HepG2 (cell line): ENCODE results near the gene HMHB1. TPM values are rescaled to one million over a fixed set of nuclear protein-coding genes. Genes with fewer than 3 reads are reported as not detected.

ENCODE experiments used
- ATAC-seq: fragments of 200-7000 bp; cut with Tn5 transposase; 3 replicates; pipeline ENCODE4 v1.9.1; 2020; ENCODE audit warnings: mild to moderate bottlenecking, moderate library complexity
- Bru-seq: library from RNA; stranded (reverse); fragments of 400-500 nt; gene quantifications from one replicate; lab custom pipeline; 2021; lab: Mats Ljungman, UMichigan
- BruChase-seq, 2 experiments: library from RNA; stranded (reverse); fragments of 400-500 nt; gene quantifications; one replicate each; lab custom pipeline; 2021; lab: Mats Ljungman, UMichigan
- BruUV-seq: library from RNA; stranded (reverse); fragments of 400-500 nt; replicated peaks from 2 replicates; lab custom pipeline; 2021; lab: Mats Ljungman, UMichigan
- CTCF ChIA-PET: fragments of 300-600 bp; formaldehyde crosslinking; extraction: SDS; loops from one replicate; lab custom pipeline; 2021; ENCODE audit warnings: low total read pairs, inconsistent platforms, low intra/inter-chr PET ratio; lab: Yijun Ruan, JAX
- POLR2A ChIA-PET: fragments of 350-600 bp; sonication (Branson Sonifier 250); formaldehyde crosslinking; loops from one replicate; lab custom pipeline; 2020; ENCODE audit warnings: antibody characterized with exemption, inconsistent platforms; lab: Yijun Ruan, JAX
- DNase-seq: peaks from one replicate; pipeline ENCODE4 v3.0.0-alpha.2; 2015; ENCODE audit warnings: low spot score
- FAIRE-seq: peaks from 3 replicates; lab custom pipeline; 2011; peaks lifted over from hg19 to GRCh38; lab: Jason Lieb, UNC
- H2AFZ ChIP-seq: one replicate; pipeline ENCODE4 v1.6.1; 2011; ENCODE audit warnings: low read length, inconsistent platforms
- H3K27ac ChIP-seq: fragments of 300-600 bp; 3 replicates; pipeline ENCODE4 v1.8.0; 2011; ENCODE audit warnings: mixed run types, mild to moderate bottlenecking, mixed read lengths, low read length, inconsistent platforms; ENCODE audit not compliant: insufficient read depth; ENCODE audit errors: extremely low read length
- H3K27me3 ChIP-seq, 2 experiments: fragments of 200-600 bp in 1 of 2; 2 replicates in 1 of 2; 3 replicates in 1 of 2; pipeline versions ENCODE4 v1.6.0 to v1.8.0; 2011; ENCODE audit warnings: low read length in 2 of 2, mild to moderate bottlenecking in 2 of 2, moderate library complexity in 2 of 2, inconsistent platforms in 1 of 2; ENCODE audit not compliant: insufficient read depth in 2 of 2, control insufficient read depth in 1 of 2
- H3K36me3 ChIP-seq, 2 experiments: fragments of 200-600 bp in 1 of 2; replicated peaks in 1 of 2; 2 replicates in 1 of 2; 3 replicates in 1 of 2; pipeline versions ENCODE4 v1.5.1 to v1.8.0; 2011; ENCODE audit warnings: low read length in 2 of 2, inconsistent platforms in 1 of 2; ENCODE audit not compliant: insufficient read depth in 2 of 2, control insufficient read depth in 1 of 2
- H3K4me1 ChIP-seq: 2 replicates; pipeline ENCODE4 v1.5.1; 2012; ENCODE audit warnings: low read length, inconsistent platforms; ENCODE audit not compliant: insufficient read depth
- H3K4me2 ChIP-seq: 2 replicates; pipeline ENCODE4 v1.6.0; 2011; ENCODE audit warnings: low read depth, low read length, inconsistent platforms
- H3K4me3 ChIP-seq, 3 experiments: fragments of 200-600 bp in 1 of 3; sonication (generic), shearing (Covaris generic) in 1 of 3; replicated peaks in 1 of 3; 2 replicates each; pipeline ENCODE4 v1.5.1; 2011 to 2016; ENCODE audit warnings: low read length in 3 of 3, inconsistent platforms in 2 of 3, low read depth in 2 of 3, mild to moderate bottlenecking in 2 of 3, control low read depth in 1 of 3, mixed read lengths in 1 of 3; ENCODE audit not compliant: insufficient read depth in 1 of 3
- H3K79me2 ChIP-seq: one replicate; pipeline ENCODE4 v1.6.1; 2011; ENCODE audit warnings: low read length, inconsistent platforms; ENCODE audit not compliant: insufficient read depth
- H3K9ac ChIP-seq: 2 replicates; pipeline ENCODE4 v1.6.0; 2011; ENCODE audit warnings: mild to moderate bottlenecking, low read depth, low read length, inconsistent platforms; ENCODE audit not compliant: insufficient read depth
- H3K9me3 ChIP-seq: 2 replicates; pipeline ENCODE4 v1.5.1; 2012; ENCODE audit warnings: mild to moderate bottlenecking, low read length
- H4K20me1 ChIP-seq: 2 replicates; pipeline ENCODE4 v1.6.0; 2011; ENCODE audit warnings: inconsistent platforms, mild to moderate bottlenecking, low read length, moderate library complexity; ENCODE audit not compliant: insufficient read depth
- TBX3 ChIP-seq: fragments of 450-650 bp; IDR thresholded peaks from 2 replicates; pipeline ENCODE4 v1.6.1; 2017; ENCODE audit warnings: antibody characterized with exemption, mild to moderate bottlenecking, inconsistent platforms, borderline replicate concordance
- YY1 ChIP-seq: IDR thresholded peaks from 2 replicates; pipeline ENCODE4 v1.6.1; 2011; ENCODE audit warnings: low read length, low read depth, moderate library complexity, mild to moderate bottlenecking; ENCODE audit not compliant: insufficient read depth, insufficient replicate concordance
- ZNF550 ChIP-seq: sonication (generic); formaldehyde crosslinking; IDR thresholded peaks from 2 replicates; pipeline ENCODE4 v1.4.0; 2020; ENCODE audit warnings: mild to moderate bottlenecking, missing genetic modification reagents, borderline replicate concordance
- WGBS: methylation state at CpG from one replicate; pipeline ENCODE4 v1.1.6; 2017; ENCODE audit warnings: low lambda C conversion rate; 5-methylcytosine and 5-hydroxymethylcytosine counted together
- in situ Hi-C: cut with HindIII; loops from 2 replicates; pipeline ENCODE4 v1.10.0; 2017; ENCODE audit warnings: low pct_unique_long_range_greater_than_20kb; ENCODE audit not compliant: extremely low pct_ligation_motif_present
- intact Hi-C: fragments of 100-400 bp; cut with micrococcal nuclease; formaldehyde crosslinking; loops from one replicate; pipeline ENCODE4 v1.10.0; 2022; ENCODE audit not compliant: unreplicated experiment
- long read RNA-seq, 2 experiments: library from RNA in 1 of 2; library from polyadenylated mRNA in 1 of 2; stranded (forward) in 1 of 2; unstranded in 1 of 2; transcript quantifications; one replicate each; pipeline ENCODE4 v2.0.0, GENCODE V29; 2019 to 2022
- polyA minus RNA-seq, 3 experiments: library from RNA; depleted of rRNA, polyadenylated mRNA; stranded (reverse); fragments of >200 nt; gene quantifications; 2 replicates each; pipeline ENCODE4 v1.2.3, GENCODE V29; 2011; ENCODE audit warnings: low replicate concordance in 1 of 3
- polyA plus RNA-seq, 8 experiments: library from polyadenylated mRNA; depleted of rRNA in 3 of 8; stranded (reverse) in 7 of 8; unstranded in 1 of 8; fragments of >200 nt; fragmentation: Illumina TruSeq in 4 of 8; extraction: Trizol in 4 of 8; gene quantifications; 2 replicates each; pipeline versions ENCODE4 v1.2.1 to v1.2.3, GENCODE V29; 2011 to 2016; ENCODE audit warnings: low read depth in 4 of 8, missing spikeins in 1 of 8, mixed read lengths in 1 of 8; ENCODE audit not compliant: insufficient read depth in 1 of 8
- total RNA-seq, 5 experiments: library from RNA; depleted of rRNA; stranded (reverse); fragments of >200 nt; fragmentation: Illumina TruSeq; extraction: Trizol; gene quantifications; 2 replicates each; pipeline ENCODE4 v1.2.3, GENCODE V29; 2016; ENCODE audit warnings: low read depth in 1 of 5

The HMHB1 gene
- total RNA-seq (2016; rRNA removed; fragmentation: Illumina TruSeq; extraction: Trizol) (not detected in 2 replicates), polyA plus RNA-seq (2011; rRNA removed) (not detected in 2 replicates), polyA minus RNA-seq (2011; rRNA and poly(A)+ RNA removed; ENCODE audit: low replicate concordance) (not detected in 2 replicates), Bru-seq, nascent RNA (not detected), BruChase-seq, experiment 1, labeled RNA remaining after a 6-hour chase (not detected), BruChase-seq, experiment 2, labeled RNA remaining after a 2-hour chase (not detected)
- total RNA-seq (2016; cell fraction: cytosol; rRNA removed; fragmentation: Illumina TruSeq; extraction: Trizol; ENCODE audit: low read depth) = not detected in 2 replicates
- total RNA-seq (2016; cell fraction: insoluble cytoplasmic fraction; rRNA removed; fragmentation: Illumina TruSeq; extraction: Trizol) = not detected in 2 replicates
- total RNA-seq (2016; cell fraction: membrane; rRNA removed; fragmentation: Illumina TruSeq; extraction: Trizol) = not detected in 2 replicates
- total RNA-seq (2016; cell fraction: nucleus; rRNA removed; fragmentation: Illumina TruSeq; extraction: Trizol) = not detected in 2 replicates
- not detected in 2 replicates for polyA plus RNA-seq (2011; cell fraction: cytosol; rRNA removed)
- polyA plus RNA-seq (2011; cell fraction: nucleus; rRNA removed) = not detected in 2 replicates
- not detected in 2 replicates for polyA plus RNA-seq (2012)
- polyA plus RNA-seq (2016; cell fraction: cytosol; fragmentation: Illumina TruSeq; extraction: Trizol; ENCODE audit: low read depth) = not detected in 2 replicates
- polyA plus RNA-seq (2016; cell fraction: insoluble cytoplasmic fraction; fragmentation: Illumina TruSeq; extraction: Trizol; ENCODE audit: low read depth) = not detected in 2 replicates
- polyA plus RNA-seq (2016; cell fraction: membrane; fragmentation: Illumina TruSeq; extraction: Trizol; ENCODE audit: low read depth) = not detected in 2 replicates
- not detected in 2 replicates for polyA plus RNA-seq (2016; cell fraction: nucleus; fragmentation: Illumina TruSeq; extraction: Trizol; ENCODE audit: insufficient read depth, low read depth)
- not detected in 2 replicates for polyA minus RNA-seq (2011; cell fraction: cytosol; rRNA and poly(A)+ RNA removed)
- not detected in 2 replicates for polyA minus RNA-seq (2011; cell fraction: nucleus; rRNA and poly(A)+ RNA removed)
- long read RNA-seq, experiment 1 = 0 reads
- long read RNA-seq, experiment 2 = 0 reads

- 42% methylated on average over 12 of the region's 16 CpGs for WGBS
Measured at GRCh38 chr5:143812085-143812705, at the start of gene HMHB1. TSS of gene HMHB1 (plus strand) at chr5:143812161.

More at GRCh38 chr5:143812085-143812705, at the start of gene HMHB1:
- in situ Hi-C loops = loop anchor here (25.0 kb wide), 1 partner anchor 375 kb away; no protein-coding TSS in a partner anchor
- Histone ChIP-seq H3K36me3 (no peaks in the 10 kb centered on the region), H3K9me3 (no peaks in the 10 kb centered on the region), H3K4me1 (no peaks in the 10 kb centered on the region), H3K9ac (no peak within 1 kb of the TSS), H2AFZ (no peak within 1 kb of the TSS), H3K27ac (no peak within 1 kb of the TSS), H3K4me2 (no peak within 1 kb of the TSS), H3K27me3 (peaks cover 0 to 13% of the 10 kb centered on the region in 2 experiments; a peak in 3 of 5 replicates), H3K4me3 (no peak within 1 kb of the TSS), H3K79me2 (no peaks in the 10 kb centered on the region), H4K20me1 (no peaks in the 10 kb centered on the region)
- TF ChIP-seq YY1 = no peak
- no peak for TF ChIP-seq TBX3
- TF ChIP-seq ZNF550 = no peak
- POLR2A ChIA-PET = no interaction called here
- intact Hi-C loops = no loop called here
- BruUV-seq = no TSS peak
- ATAC-seq (no peak; the same call in 2 of the 3 replicates), DNase-seq (no peak), FAIRE-seq (no peak)
- CTCF ChIA-PET = no interaction called here
